Activated naive CD8-positive, alpha-beta T cell (primary cell): Measurements from ENCODE around the gene PBX3.

Experiments used
- H3K27ac Mint-ChIP-seq: one replicate; pipeline ENCODE4 v1.8.0; 2021; ENCODE audit warnings: mixed read lengths
- H3K27me3 Mint-ChIP-seq: one replicate; pipeline ENCODE4 v1.8.0; 2021; ENCODE audit warnings: mixed read lengths
- H3K36me3 Mint-ChIP-seq: one replicate; pipeline ENCODE4 v1.8.0; 2021; ENCODE audit warnings: mixed read lengths
- H3K4me1 Mint-ChIP-seq: one replicate; pipeline ENCODE4 v1.8.0; 2021; ENCODE audit warnings: low read depth, mixed read lengths
- H3K4me3 Mint-ChIP-seq: one replicate; pipeline ENCODE4 v1.8.0; 2021; ENCODE audit warnings: mild to moderate bottlenecking, mixed read lengths
- H3K9me3 Mint-ChIP-seq: one replicate; pipeline ENCODE4 v1.8.0; 2021; ENCODE audit warnings: low read depth, mixed read lengths

Gene PBX3

DNA sequence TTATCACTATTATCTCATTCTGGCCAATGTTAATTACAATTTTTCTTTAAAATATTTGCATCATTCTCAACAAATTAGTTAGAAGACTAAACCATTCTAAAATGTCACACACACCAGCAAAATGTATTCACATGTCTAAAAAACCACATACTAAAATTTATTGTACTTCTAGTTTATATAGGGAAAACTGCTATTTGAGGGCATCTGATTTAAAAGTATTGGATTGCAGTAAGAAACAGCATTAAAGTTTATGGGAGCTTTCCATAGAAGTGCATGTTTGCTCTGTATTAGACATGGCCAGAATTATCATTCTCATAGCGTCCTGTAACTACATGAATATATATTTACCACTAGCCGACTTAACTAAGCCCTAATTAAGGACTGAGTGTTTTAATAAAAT is 150.3 kb downstream of the PBX3 start:
- no peaks in the 10 kb centered on the region for H3K36me3 Mint-ChIP-seq
- no peaks in the 10 kb centered on the region for H3K4me1 Mint-ChIP-seq
- no peaks in the 10 kb centered on the region for H3K9me3 Mint-ChIP-seq
- H3K4me3 Mint-ChIP-seq, result no peak overlapping the region
- no peak overlapping the region for H3K27ac Mint-ChIP-seq
- no peaks in the 10 kb centered on the region for H3K27me3 Mint-ChIP-seq

DNA sequence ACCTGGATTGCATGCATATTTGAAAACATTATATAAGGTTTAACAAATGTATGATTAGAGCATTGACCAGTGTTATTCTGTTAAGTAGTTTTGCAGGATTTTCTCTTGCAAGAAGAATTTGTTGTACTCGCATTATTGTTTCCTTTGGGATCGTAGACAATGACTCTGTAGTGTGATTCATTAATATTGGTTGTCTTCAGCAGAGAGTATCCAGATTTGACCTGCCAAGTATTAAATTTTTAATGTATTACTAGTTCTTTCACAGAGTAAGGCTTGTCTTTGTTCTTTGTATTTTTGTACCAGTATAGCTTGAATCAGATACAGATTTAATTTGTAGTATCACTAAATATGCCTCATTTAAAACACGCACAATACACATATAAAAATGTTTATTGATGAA is 155.0 kb downstream of the PBX3 start:
- Mint-ChIP-seq H3K27ac (no peak overlapping the region), H3K4me3 (no peak overlapping the region), H3K36me3 (no peaks in the 10 kb centered on the region), H3K27me3 (no peaks in the 10 kb centered on the region), H3K4me1 (no peaks in the 10 kb centered on the region), H3K9me3 (no peaks in the 10 kb centered on the region)

DNA sequence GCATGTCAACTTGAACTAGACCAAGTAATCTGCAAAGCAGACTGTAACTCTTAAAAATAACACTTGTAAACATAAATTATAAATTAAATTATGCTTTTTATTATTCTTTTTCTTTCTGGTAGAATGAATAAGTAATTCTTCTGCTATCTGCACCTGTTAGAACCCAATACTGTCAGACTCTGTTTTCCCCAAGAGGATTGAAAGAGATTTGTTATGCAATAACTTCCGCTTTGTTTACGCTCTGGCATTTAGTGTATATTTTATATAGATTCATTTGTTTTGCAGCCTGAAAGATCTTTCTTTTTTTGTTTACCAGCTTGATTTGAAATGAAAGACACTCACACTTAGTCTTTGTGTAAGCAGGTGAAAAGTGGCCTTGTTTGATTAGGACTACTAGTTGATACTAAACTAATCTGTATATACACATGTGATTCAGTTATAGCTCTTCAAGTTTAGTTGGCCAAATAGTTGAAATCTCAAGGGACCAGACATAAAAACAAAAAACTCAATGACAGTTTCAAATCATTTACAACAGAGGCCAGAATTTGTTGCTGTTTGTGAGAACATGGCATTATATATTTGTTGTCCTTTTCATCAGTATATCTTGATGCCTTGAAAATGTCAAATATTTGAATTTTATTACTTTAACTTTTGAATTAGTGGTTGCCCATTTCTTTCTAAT is 155.8 kb downstream of the PBX3 start:
- no peak overlapping the region for H3K27ac Mint-ChIP-seq
- H3K27me3 Mint-ChIP-seq, result no peaks in the 10 kb centered on the region
- no peaks in the 10 kb centered on the region for H3K9me3 Mint-ChIP-seq
- H3K4me1 Mint-ChIP-seq, result no peaks in the 10 kb centered on the region
- no peak overlapping the region for H3K4me3 Mint-ChIP-seq
- H3K36me3 Mint-ChIP-seq, result no peaks in the 10 kb centered on the region

DNA sequence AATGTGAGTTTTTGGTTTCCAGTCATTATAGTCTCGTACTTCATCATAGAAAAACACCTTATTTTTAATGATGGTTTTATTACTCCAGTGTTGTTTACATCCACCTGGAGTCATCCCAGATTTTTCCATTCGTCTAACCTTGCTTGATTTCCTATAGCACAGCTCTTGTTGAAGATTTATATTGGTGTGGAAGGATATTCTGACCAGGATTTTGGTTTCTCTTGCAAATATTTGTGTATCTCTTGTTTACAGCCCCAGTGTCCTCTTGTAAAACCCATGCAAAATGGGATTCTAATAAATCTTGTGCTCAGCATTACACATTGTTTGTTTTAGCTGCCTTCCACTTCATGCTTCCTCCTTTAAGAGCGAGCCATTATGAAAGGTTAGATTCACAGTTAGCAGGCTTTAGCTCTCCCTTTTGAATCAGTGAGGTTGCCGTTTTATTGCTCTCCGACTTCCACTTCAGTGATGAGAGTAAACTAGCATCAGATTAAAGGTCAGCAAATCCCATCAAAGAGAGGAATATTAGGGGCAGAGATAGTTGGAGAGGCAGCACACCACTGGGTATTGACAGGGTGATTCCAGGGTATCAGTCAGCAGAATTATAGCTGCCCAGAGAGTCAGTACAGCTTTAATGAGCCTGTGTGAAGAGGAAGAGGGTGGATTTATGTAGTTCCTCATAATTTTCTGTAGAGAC is 157.1 kb downstream of the PBX3 start:
- no peaks in the 10 kb centered on the region for H3K27me3 Mint-ChIP-seq
- peaks cover 3% of the 10 kb centered on the region for H3K36me3 Mint-ChIP-seq
- H3K4me3 Mint-ChIP-seq, result no peak overlapping the region
- H3K9me3 Mint-ChIP-seq, result no peaks in the 10 kb centered on the region
- H3K27ac Mint-ChIP-seq, result no peak overlapping the region
- no peaks in the 10 kb centered on the region for H3K4me1 Mint-ChIP-seq

DNA sequence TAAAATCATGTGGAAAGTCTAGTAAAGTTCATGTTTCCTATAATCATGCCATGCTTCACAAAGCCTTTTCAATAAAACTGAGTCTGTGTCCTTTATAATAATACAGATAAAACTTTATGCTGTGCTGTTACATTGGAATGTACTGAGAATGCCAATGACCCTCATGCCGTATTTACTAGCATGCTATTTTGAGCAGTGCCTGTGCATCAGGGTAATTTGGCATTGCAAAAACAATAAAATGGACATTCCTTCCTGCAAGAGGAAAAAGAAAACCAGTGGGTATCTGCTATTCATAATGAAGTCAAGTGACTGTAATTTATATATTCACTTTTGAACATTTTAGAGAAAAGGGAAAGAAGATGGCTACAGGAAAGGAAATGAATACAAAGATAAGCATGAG is 159.0 kb downstream of the PBX3 start:
- Mint-ChIP-seq H3K27me3 (no peaks in the 10 kb centered on the region), H3K4me3 (no peak overlapping the region), H3K27ac (no peak overlapping the region), H3K9me3 (no peaks in the 10 kb centered on the region), H3K4me1 (no peaks in the 10 kb centered on the region), H3K36me3 (peaks cover 3% of the 10 kb centered on the region)

DNA sequence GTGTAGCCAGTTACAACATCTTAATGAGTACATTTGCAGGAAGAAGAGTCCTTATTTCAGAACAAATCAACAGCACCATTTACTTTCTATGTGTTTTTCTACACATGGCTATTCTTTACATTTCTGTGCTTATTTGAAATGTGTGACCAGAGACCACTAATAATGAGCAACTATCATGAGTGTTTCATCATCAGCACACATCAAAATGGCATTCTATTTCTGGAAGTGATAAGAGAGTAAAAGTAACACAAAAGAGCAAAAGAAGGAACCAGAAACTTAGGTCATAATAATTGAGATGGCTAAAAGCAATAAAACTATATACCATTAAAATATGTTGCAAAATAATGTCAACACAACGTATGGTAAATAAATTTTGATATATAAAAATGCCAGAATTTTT is 159.7 kb downstream of the PBX3 start:
- no peaks in the 10 kb centered on the region for H3K9me3 Mint-ChIP-seq
- no peak overlapping the region for H3K4me3 Mint-ChIP-seq
- H3K27me3 Mint-ChIP-seq, result no peaks in the 10 kb centered on the region
- no peaks in the 10 kb centered on the region for H3K4me1 Mint-ChIP-seq
- peaks cover 3% of the 10 kb centered on the region for H3K36me3 Mint-ChIP-seq
- H3K27ac Mint-ChIP-seq, result no peak overlapping the region

DNA sequence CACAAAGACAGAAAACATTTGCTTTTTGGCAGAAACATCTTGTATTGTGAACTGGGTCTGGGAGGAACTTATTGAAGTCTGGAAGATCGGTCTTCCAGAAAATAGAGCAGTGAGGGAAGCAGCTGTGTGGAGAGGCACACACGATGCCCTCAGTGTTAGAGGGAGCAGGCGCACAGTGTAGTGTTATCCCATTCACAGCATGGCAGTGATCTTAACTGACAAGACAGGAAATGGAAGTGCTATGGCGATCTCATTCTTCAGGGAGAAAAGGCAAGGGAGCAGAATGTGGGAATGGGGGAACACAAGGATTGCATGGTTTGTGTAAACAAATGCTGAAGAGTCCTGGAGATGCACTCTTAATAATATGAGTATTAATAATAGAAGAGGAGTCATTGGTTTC is 161.0 kb downstream of the PBX3 start:
- no peaks in the 10 kb centered on the region for H3K9me3 Mint-ChIP-seq
- H3K4me1 Mint-ChIP-seq, result no peaks in the 10 kb centered on the region
- H3K27ac Mint-ChIP-seq, result no peak overlapping the region
- H3K36me3 Mint-ChIP-seq, result peaks cover 3% of the 10 kb centered on the region
- no peaks in the 10 kb centered on the region for H3K27me3 Mint-ChIP-seq
- H3K4me3 Mint-ChIP-seq, result no peak overlapping the region

DNA sequence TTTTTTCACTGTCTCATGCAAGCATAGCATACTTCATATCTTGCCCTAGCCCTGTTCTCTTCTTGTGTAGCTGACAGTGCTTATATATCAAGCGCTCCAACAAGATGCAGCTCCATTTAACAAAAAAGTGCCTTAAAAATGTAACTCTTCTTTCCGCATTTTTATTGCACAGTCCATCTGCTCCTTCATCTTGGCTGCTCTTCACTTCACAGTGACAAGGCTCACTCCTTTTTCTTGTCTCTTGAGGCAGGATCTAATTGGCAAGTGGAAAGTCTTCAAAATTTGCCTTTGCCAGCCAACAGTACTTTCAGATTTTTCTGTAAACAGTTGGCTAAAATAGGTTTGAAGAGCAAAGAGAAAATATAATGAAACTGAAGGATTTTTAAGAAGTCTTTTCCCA is 161.8 kb downstream of the PBX3 start:
- Mint-ChIP-seq H3K4me3 (no peak overlapping the region), H3K27ac (no peak overlapping the region), H3K27me3 (no peaks in the 10 kb centered on the region), H3K36me3 (peaks cover 3% of the 10 kb centered on the region), H3K4me1 (no peaks in the 10 kb centered on the region), H3K9me3 (no peaks in the 10 kb centered on the region)

DNA sequence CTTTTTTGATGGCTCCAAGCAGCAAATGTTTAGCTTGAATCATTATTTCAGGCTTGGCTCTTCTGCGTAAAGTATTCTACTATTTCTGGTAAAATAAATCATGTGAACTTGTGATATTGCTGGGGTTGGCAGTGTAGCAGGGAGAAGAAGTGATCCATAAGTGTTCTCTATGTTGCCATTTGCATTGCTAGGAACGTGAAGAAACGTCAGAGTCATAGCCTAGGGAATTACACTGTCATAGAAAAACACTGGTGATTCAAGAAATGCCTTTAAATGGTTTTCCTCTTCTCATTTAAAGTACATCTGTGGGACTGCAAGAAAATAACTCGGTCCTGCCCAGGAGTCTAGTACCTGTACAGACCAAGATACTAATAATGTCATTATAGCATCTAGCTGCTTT is 162.3 kb downstream of the PBX3 start:
- Mint-ChIP-seq H3K27ac (no peak overlapping the region), H3K27me3 (no peaks in the 10 kb centered on the region), H3K36me3 (peaks cover 3% of the 10 kb centered on the region), H3K4me1 (no peaks in the 10 kb centered on the region), H3K9me3 (no peaks in the 10 kb centered on the region), H3K4me3 (no peak overlapping the region)

DNA sequence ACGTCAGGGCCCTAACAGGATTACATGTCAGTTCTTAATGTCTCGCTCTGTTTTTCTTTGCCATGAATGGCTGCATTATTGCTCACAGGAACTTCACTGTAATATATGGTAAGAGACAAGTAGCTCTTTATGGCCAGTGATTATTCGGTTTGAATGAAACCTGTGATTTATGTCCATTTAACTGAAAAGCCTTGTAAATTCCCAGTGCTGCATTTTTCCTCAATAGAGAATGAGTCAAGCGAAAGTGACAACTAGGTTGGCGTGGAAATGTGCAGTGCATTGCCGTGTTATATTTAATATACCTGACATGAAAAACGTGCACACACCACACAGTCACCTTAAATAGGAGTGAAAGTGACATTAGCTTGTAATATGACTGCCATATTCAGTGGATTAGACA is 163.1 kb downstream of the PBX3 start:
- Mint-ChIP-seq H3K36me3 (peaks cover 3% of the 10 kb centered on the region), H3K27me3 (no peaks in the 10 kb centered on the region), H3K4me3 (no peak overlapping the region), H3K27ac (no peak overlapping the region), H3K4me1 (no peaks in the 10 kb centered on the region), H3K9me3 (no peaks in the 10 kb centered on the region)

DNA sequence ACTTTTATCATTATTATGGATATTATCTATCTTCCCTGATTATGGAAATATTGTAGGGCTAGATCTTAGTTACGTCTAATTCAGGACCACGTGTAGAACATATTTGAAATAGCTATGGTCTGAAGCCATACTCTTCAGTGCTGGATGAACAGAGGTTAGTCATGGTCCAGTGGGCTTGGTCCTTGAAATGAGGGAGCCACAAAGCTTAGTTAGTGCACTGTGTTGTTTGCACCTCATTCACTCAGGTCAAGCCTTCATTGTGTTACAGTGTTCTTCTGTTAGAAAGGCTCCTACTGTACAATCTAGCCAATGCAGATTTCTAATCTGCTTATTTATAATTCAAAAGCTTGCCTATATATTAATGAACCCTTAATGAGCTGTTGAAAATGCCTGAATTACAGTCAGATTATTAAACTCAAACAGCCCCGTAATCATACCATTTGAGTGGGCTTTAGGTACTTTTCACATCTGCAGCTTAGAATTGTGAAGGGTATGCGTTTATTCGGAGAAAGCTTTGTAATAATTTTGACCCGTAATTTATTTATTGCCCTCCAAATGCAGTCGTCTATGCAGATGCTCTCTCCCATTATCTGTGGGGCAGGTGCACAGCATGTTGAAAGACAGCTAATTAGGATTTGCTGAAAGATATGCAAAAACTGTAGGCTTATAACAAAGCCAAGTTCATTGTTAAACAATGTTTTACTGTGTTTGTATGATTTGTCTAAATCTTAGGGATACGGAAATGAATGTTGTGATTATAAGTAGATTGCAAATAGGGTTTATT is 164.9 kb downstream of the PBX3 start:
- no peaks in the 10 kb centered on the region for H3K4me1 Mint-ChIP-seq
- H3K27ac Mint-ChIP-seq, result no peak overlapping the region
- peaks cover 5% of the 10 kb centered on the region for H3K36me3 Mint-ChIP-seq
- H3K4me3 Mint-ChIP-seq, result no peak overlapping the region
- H3K27me3 Mint-ChIP-seq, result no peaks in the 10 kb centered on the region
- no peaks in the 10 kb centered on the region for H3K9me3 Mint-ChIP-seq

DNA sequence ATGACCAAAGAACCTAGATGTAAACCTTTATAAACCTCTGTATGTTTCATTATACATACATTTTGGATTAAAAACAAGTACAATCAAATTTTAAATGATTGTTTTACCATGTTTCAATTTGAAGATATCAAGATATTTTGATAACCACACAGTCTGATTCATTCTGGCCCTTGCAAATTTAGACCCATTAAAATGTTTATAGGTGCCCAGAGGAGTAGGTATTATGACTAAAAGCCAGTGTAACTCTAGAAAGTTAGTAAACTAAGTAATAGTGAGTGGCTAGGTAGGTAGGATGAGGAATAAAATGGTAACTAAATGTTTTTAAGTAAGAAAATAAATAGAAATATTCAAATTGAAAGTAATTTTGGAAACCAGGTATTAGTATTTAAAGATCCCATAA is 165.5 kb downstream of the PBX3 start:
- H3K27me3 Mint-ChIP-seq, result no peaks in the 10 kb centered on the region
- no peaks in the 10 kb centered on the region for H3K4me1 Mint-ChIP-seq
- no peak overlapping the region for H3K27ac Mint-ChIP-seq
- H3K9me3 Mint-ChIP-seq, result no peaks in the 10 kb centered on the region
- peaks cover 5% of the 10 kb centered on the region for H3K36me3 Mint-ChIP-seq
- no peak overlapping the region for H3K4me3 Mint-ChIP-seq

DNA sequence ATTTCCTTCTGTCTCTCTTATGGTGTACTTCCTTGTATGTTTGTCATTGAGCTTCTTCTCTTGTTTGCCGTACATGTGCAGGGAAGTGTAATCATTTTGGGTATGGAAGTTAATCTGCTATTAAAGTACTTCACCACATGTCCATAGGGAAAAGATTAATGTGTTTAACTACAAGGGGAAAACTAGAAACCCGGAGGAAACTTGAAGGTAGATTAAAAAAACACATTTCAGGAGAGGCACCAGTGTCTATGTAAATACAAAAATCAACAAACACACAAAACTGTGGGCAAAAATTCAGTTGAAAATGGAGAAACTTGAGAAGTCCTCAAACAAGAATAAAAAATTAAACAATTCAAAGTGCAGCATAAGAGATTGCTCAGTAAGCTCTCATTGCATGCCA is 166.4 kb downstream of the PBX3 start:
- Mint-ChIP-seq H3K4me1 (no peaks in the 10 kb centered on the region), H3K27ac (no peak overlapping the region), H3K27me3 (no peaks in the 10 kb centered on the region), H3K4me3 (no peak overlapping the region), H3K36me3 (peaks cover 3% of the 10 kb centered on the region), H3K9me3 (no peaks in the 10 kb centered on the region)

DNA sequence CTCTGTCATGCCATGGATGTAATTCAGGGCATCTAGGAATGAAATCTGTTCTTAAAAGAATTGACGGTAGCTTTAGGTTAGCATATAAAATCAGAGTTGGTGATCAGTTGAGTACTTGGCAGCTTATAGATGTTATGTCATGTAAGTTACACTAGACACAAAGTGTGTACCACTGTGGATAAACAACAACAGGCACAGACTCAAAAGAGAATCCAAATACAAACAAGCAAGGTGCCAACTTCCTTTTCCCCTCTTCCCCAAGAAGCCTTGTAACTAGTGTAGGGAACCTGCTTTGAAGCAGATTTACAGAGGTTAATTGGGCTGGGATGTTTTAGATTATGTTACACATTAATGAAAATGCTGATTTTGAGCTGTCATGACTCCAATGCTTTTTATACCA is 167.2 kb downstream of the PBX3 start:
- Mint-ChIP-seq H3K27me3 (no peaks in the 10 kb centered on the region), H3K36me3 (peaks cover 8% of the 10 kb centered on the region)

DNA sequence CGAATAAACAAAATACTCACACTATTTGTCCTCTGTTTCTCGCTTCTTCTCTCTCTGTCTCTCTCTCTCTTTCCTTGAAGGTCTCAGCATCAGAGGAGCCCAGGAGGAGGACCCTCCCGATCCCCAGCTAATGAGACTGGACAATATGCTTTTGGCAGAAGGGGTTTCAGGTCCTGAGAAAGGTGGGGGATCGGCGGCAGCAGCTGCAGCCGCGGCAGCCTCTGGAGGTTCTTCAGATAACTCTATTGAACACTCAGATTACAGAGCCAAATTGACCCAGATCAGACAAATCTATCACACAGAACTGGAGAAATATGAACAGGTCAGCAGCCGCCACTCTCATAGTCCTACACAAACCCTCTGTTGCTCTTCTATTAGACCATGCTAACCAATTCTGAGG is 168.4 kb downstream of the PBX3 start:
- no peak overlapping the region for H3K27ac Mint-ChIP-seq
- no peak overlapping the region for H3K4me3 Mint-ChIP-seq

More for the DNA sequence above, 167.2 kb downstream of the PBX3 start:
- Mint-ChIP-seq H3K4me3 (no peak overlapping the region), H3K9me3 (no peaks in the 10 kb centered on the region), H3K4me1 (no peaks in the 10 kb centered on the region), H3K27ac (no peak overlapping the region)

More for the DNA sequence above, 168.4 kb downstream of the PBX3 start:
- H3K4me1 Mint-ChIP-seq, result no peaks in the 10 kb centered on the region
- H3K27me3 Mint-ChIP-seq, result no peaks in the 10 kb centered on the region
- H3K9me3 Mint-ChIP-seq, result no peaks in the 10 kb centered on the region
- H3K36me3 Mint-ChIP-seq, result peaks cover 8% of the 10 kb centered on the region
